ENCODE measurements around the gene EIF2S3B. TPM values are rescaled to one million over a fixed set of nuclear protein-coding genes. Genes with fewer than 3 reads are reported as not detected.

The EIF2S3B gene
- total RNA-seq, 3 donors from 2014 or later, result 0.22 to 0.46 (median 0.38) TPM

GRCh38 chr12:10512798-10513197, 7.1 kb downstream of the EIF2S3B start:
- Histone ChIP-seq H3K4me1 (ENCODE audit: low read depth) (no peaks in the 10 kb centered on the region), H3K36me3 (ENCODE audit: low read depth) (no peaks in the 10 kb centered on the region), H3K4me3 (no peak overlapping the region), H3K9me3 (no peaks in the 10 kb centered on the region)
- ATAC-seq (no peak), DNase-seq (no peak)
- intact Hi-C loops (cut with DNase I, micrococcal nuclease), result no loop called here
- TF ChIP-seq, protein P1, sequence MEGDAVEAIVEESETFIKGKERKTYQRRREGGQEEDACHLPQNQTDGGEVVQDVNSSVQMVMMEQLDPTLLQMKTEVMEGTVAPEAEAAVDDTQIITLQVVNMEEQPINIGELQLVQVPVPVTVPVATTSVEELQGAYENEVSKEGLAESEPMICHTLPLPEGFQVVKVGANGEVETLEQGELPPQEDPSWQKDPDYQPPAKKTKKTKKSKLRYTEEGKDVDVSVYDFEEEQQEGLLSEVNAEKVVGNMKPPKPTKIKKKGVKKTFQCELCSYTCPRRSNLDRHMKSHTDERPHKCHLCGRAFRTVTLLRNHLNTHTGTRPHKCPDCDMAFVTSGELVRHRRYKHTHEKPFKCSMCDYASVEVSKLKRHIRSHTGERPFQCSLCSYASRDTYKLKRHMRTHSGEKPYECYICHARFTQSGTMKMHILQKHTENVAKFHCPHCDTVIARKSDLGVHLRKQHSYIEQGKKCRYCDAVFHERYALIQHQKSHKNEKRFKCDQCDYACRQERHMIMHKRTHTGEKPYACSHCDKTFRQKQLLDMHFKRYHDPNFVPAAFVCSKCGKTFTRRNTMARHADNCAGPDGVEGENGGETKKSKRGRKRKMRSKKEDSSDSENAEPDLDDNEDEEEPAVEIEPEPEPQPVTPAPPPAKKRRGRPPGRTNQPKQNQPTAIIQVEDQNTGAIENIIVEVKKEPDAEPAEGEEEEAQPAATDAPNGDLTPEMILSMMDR (IDR thresholded peaks at IDR 0.05), result no peak

- Histone ChIP-seq H3K9me3 (no peaks in the 10 kb centered on the region), H3K4me3 (no peak overlapping the region), H3K36me3 (ENCODE audit: low read depth) (no peaks in the 10 kb centered on the region), H3K4me1 (ENCODE audit: low read depth) (no peaks in the 10 kb centered on the region)
- intact Hi-C loops (cut with DNase I, micrococcal nuclease), result no loop called here
- ATAC-seq, result no peak
- no peak for DNase-seq
- TF ChIP-seq, protein P1 (IDR thresholded peaks at IDR 0.05), result no peak
Observed at GRCh38 chr12:10521555-10521954, 15.9 kb downstream of the EIF2S3B start.

DNA sequence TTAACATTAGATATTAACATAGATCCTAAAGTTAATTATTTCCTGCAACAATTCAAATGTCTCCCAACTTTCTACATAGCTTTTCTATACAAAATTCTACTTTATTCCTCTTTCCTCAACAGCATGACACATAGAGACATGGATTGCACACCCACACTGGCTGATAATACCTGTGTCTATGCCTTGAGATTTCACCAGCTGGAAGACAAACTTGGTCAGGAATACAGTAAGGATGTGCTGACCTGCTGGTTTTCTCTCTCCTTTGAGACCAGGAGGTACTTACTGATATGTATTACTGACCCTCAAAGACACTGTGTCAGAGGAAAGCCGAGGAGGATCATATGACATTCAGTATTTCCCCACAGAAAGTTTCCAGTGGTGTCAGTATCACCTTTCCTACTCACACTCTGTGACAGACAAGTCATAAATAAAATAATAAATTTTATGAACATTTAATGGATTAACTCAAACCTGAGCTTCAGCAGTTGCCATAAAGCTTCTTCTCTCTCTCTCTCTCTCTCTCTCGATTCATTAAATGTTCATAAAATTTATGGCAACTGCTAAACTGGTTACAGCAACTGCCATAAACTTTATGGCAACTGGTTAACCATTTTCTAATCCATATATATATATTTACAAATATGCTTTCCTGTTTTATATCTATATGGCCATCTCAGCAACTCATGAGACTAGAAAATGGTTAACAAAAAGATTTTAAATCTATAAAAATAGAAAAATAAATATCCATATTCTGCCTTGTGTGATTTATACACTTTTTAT, 22.7 kb downstream of the EIF2S3B start:
- ATAC-seq, result peak; percentile 96
- H3K4me1 ChIP-seq (ENCODE audit: low read depth), result peaks cover 5% of the 10 kb centered on the region
- TF ChIP-seq, protein P1 (IDR thresholded peaks at IDR 0.05), result no peak
- intact Hi-C loops (cut with DNase I, micrococcal nuclease), result no loop called here
- no peaks in the 10 kb centered on the region for H3K36me3 ChIP-seq (ENCODE audit: low read depth)
- DNase-seq, result peak in 1 of 3 donors; percentile 19
- no peaks in the 10 kb centered on the region for H3K9me3 ChIP-seq
- H3K4me3 ChIP-seq, result no peak overlapping the region

DNA sequence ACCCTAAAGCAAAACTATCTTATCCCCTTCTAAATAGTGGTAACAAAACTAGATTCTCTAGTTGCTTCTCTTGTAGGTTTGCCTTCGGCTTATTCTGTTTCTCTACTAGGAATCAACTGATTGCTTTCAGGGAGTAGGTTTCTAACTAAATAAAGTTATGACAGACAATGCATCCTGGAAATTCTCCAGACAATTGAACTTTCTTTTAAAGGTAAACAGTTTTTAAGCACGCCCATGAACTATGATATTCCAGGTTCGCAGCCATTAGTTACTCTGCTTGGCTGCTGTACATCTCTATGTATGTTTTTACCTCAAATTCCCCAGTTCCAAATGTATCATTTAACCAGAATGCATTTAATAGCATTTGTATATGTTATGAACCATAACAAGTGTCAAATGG, 23.9 kb downstream of the EIF2S3B start:
- H3K36me3 ChIP-seq (ENCODE audit: low read depth), result no peaks in the 10 kb centered on the region
- TF ChIP-seq, protein P1 (IDR thresholded peaks at IDR 0.05), result no peak
- DNase-seq, result no peak
- no peak overlapping the region for H3K4me3 ChIP-seq
- H3K4me1 ChIP-seq (ENCODE audit: low read depth), result peaks cover 5% of the 10 kb centered on the region
- intact Hi-C loops (cut with DNase I, micrococcal nuclease), result no loop called here
- ATAC-seq, result peak; percentile 60
- no peaks in the 10 kb centered on the region for H3K9me3 ChIP-seq

DNA sequence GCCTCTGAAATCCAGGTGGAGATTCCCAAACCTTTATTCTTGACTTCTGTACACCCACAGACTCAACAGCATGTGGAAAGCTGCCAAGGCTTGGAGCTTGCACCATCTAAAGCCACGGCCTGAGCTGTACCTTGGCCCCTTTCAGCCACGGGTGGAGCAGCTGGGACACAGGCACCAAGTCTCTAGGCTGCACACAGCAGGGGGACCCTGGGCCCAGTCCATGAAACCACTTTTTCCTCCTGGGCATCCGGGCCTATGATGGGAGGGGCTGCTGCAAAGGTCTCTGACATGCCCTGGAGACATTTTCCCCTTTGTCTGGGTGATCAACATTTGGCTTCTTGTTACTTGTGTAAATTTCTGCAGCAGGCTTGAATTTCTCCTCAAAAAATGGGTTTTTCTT, 32.0 kb downstream of the EIF2S3B start:
- intact Hi-C loops (cut with DNase I, micrococcal nuclease), result no loop called here
- no peak for ATAC-seq
- Histone ChIP-seq H3K36me3 (ENCODE audit: low read depth) (no peaks in the 10 kb centered on the region), H3K4me1 (ENCODE audit: low read depth) (no peaks in the 10 kb centered on the region), H3K9me3 (no peaks in the 10 kb centered on the region), H3K4me3 (no peak overlapping the region)
- no peak for DNase-seq
- TF ChIP-seq, protein P1 (IDR thresholded peaks at IDR 0.05), result no peak
